ENCODE measurements around the gene TMEM266. TPM values are rescaled to one million over a fixed set of nuclear protein-coding genes. Genes with fewer than 3 reads are reported as not detected.

TMEM266 gene
- total and polyA plus RNA-seq, 10 donors, result 0.61 to 1.8 (median 1.4) TPM

DNA sequence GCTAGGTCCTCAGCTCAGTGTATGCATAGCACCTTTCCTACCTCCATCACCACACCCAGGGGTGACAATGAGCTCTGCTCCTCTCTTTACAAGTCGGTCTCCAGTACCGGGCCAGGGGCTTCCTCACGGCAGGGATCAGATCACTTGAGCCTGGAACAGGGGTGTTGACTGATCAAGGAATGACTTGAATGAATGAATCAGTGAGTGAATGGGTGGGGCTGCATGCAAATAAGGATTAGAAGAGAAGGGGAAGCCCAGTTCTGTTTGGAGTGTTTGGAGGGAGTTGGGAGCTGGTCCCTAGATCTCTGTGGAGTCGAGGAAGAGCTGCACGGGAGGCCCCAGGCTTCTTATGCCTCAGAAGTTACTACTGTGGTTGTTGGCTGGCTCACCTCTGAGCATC is 87.0 kb downstream of the TMEM266 start:
- TF ChIP-seq POLR2AphosphoS5 (IDR thresholded peaks at IDR 0.05) (no peak), POLR2A (IDR thresholded peaks at IDR 0.05) (no peak)
- TF ChIP-seq, protein P1, sequence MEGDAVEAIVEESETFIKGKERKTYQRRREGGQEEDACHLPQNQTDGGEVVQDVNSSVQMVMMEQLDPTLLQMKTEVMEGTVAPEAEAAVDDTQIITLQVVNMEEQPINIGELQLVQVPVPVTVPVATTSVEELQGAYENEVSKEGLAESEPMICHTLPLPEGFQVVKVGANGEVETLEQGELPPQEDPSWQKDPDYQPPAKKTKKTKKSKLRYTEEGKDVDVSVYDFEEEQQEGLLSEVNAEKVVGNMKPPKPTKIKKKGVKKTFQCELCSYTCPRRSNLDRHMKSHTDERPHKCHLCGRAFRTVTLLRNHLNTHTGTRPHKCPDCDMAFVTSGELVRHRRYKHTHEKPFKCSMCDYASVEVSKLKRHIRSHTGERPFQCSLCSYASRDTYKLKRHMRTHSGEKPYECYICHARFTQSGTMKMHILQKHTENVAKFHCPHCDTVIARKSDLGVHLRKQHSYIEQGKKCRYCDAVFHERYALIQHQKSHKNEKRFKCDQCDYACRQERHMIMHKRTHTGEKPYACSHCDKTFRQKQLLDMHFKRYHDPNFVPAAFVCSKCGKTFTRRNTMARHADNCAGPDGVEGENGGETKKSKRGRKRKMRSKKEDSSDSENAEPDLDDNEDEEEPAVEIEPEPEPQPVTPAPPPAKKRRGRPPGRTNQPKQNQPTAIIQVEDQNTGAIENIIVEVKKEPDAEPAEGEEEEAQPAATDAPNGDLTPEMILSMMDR (IDR thresholded peaks at IDR 0.05 in 8 of 11, conservative IDR thresholded peaks at IDR 0.05 in 3 of 11), result no peak
- Histone ChIP-seq H3K36me3 (no peaks in the 10 kb centered on the region), H3K4me3 (no peak overlapping the region), H3K4me1 (peaks cover 4 to 21% (median 19%) of the 10 kb centered on the region in 6 donors), H3K9me3 (no peaks in the 10 kb centered on the region), H3K27me3 (replicated peaks in 1 of 7) (peaks cover 0 to 29% (median 0%) of the 10 kb centered on the region in 7 donors), H3K27ac (no peak overlapping the region)
- 83 to 91% (median 89%) methylated on average over 5 of the region's 5 CpGs for WGBS, 5 donors
- intact Hi-C loops (cut with DNase I; ENCODE audit: low total_unique reads), result no loop called here
- DNase-seq, result no peak

DNA sequence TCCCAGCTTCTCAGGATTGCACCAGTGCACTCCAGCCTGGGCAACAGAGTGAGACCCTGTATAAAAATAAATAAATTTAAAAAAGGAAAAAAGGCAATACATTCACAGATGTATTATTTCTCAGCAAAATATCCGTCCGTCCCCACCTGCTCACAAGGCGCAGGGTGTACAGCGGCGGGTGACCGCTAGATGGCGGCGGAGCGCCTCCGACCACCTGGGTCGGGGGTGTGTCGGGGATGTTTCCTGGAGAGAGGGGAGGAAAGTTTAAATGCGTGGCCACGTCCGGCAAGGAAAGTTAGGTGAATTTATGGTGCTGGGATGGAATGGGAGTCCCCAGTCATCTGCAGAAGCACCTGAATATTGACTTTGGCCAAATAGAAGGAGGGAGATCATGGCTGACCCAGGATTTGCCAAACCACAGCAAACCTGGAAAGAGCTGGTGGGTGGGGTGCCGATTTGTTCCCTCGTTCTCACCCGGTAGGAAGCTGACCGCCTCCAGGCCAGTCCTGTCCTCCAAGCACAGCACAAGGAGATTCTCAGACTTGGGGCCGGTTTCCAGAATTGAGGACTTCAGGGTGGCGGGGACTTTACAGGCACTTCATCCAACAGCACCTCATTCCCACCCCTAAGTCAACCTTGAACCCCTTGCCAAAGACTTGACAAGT is 88.3 kb downstream of the TMEM266 start:
- Histone ChIP-seq H3K4me3 (peak overlapping the region in 1 of 8 donors; percentile 31), H3K27ac (no peak overlapping the region), H3K9me3 (no peaks in the 10 kb centered on the region), H3K4me1 (peaks cover 4 to 21% (median 19%) of the 10 kb centered on the region in 6 donors), H3K36me3 (no peaks in the 10 kb centered on the region), H3K27me3 (replicated peaks in 1 of 7) (peaks cover 0 to 20% (median 0%) of the 10 kb centered on the region in 7 donors)
- 12 to 15% (median 14%) methylated on average over 20 to 21 of the region's 21 CpGs for WGBS, 5 donors
- no peak for TF ChIP-seq POLR2A (IDR thresholded peaks at IDR 0.05)
- TF ChIP-seq, protein P1 (IDR thresholded peaks at IDR 0.05 in 8 of 11, conservative IDR thresholded peaks at IDR 0.05 in 3 of 11), result peak; percentile 59 to 95 (median 81)
- TF ChIP-seq POLR2AphosphoS5 (IDR thresholded peaks at IDR 0.05), result peak in 2 of 3 donors; percentile 32 to 51
- intact Hi-C loops (cut with DNase I; ENCODE audit: low total_unique reads), result no loop called here
- DNase-seq, result peak; percentile 88

DNA sequence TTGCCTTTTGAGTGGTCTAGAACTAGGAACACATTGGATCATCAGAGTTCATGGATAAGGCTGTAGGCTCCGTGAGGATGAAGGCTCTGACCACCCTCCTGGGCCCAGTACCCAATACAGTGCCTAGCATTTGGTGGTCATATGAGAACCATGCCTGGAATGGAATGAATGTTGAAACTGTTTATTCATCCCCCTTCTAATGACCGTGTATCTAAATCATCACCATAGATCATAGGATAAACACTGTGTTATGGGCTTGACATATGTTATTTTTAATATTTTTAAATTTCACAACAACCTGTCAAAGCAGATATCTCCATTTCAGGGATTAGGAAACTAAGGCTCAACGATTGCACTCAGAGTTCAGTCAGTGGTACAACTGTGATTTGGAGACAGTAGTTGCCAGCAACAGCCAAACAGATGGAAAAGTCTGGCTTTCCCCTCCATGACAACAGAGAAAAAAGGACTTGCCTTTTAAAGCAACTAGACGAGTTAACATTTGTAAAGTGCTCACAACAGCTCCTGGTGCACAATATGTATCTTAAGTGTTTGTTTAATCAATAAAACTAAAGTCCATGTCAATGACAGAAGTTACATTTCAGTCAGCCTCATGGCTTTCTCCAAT is 89.6 kb downstream of the TMEM266 start:
- DNase-seq, result no peak
- H3K27ac ChIP-seq, result no peak overlapping the region

More for the DNA sequence above, 89.6 kb downstream of the TMEM266 start:
- 71 to 86% (median 75%) methylated on average over 4 of the region's 4 CpGs for WGBS, 5 donors
- H3K27me3 ChIP-seq (replicated peaks in 1 of 7), result peaks cover 0 to 18% (median 0%) of the 10 kb centered on the region in 7 donors
- no peaks in the 10 kb centered on the region for H3K36me3 ChIP-seq
- intact Hi-C loops (cut with DNase I; ENCODE audit: low total_unique reads), result no loop called here
- no peaks in the 10 kb centered on the region for H3K9me3 ChIP-seq
- TF ChIP-seq POLR2AphosphoS5 (IDR thresholded peaks at IDR 0.05) (no peak), POLR2A (IDR thresholded peaks at IDR 0.05) (no peak)
- TF ChIP-seq, protein P1 (IDR thresholded peaks at IDR 0.05 in 8 of 11, conservative IDR thresholded peaks at IDR 0.05 in 3 of 11), result no peak
- no peak overlapping the region for H3K4me3 ChIP-seq
- H3K4me1 ChIP-seq, result peaks cover 4 to 21% (median 19%) of the 10 kb centered on the region in 6 donors

Data from spleen (tissue), 11 donors.